HEK293 (cell line): ENCODE measurements around the gene ANO2.

Experiments
- CTCF ChIA-PET: fragments of 350-600 bp; formaldehyde crosslinking; extraction: SDS; loops from one replicate; lab custom pipeline; 2021; ENCODE audit warnings: antibody characterized with exemption; lab: Yijun Ruan, JAX
- POLR2A ChIA-PET: fragments of 300-600 bp; formaldehyde crosslinking; extraction: SDS; loops from one replicate; lab custom pipeline; 2020; ENCODE audit warnings: antibody characterized with exemption, inconsistent platforms; lab: Yijun Ruan, JAX
- H3K27ac ChIP-seq: fragments of 200-500 bp; sonication (Bioruptor generic); 2 replicates; pipeline ENCODE4 v1.5.1; 2014; ENCODE audit warnings: low read depth, low read length, control low read depth, inconsistent platforms; ENCODE audit errors: extremely low read depth
- H3K36me3 ChIP-seq, 2 experiments: fragments of 200-500 bp in 1 of 2; sonication (Bioruptor generic) in 1 of 2; 1 replicate in 1 of 2; 2 replicates in 1 of 2; pipeline ENCODE4 v1.5.1; 2014 to 2017; ENCODE audit warnings: inconsistent platforms in 2 of 2, low read length in 2 of 2; ENCODE audit not compliant: control insufficient read depth in 2 of 2, insufficient read depth in 1 of 2
- H3K4me1 ChIP-seq: fragments of 200-500 bp; sonication (Bioruptor generic); 2 replicates; pipeline ENCODE4 v1.5.1; 2014; ENCODE audit warnings: mild to moderate bottlenecking, low read length, inconsistent platforms; ENCODE audit not compliant: control insufficient read depth, insufficient read depth
- H3K4me3 ChIP-seq: 2 replicates; pipeline ENCODE4 v1.5.1; 2011; ENCODE audit warnings: low read depth, mild to moderate bottlenecking, control low read depth, low read length, moderate library complexity
- H3K9me3 ChIP-seq: fragments of 200-500 bp; sonication (Bioruptor generic); 2 replicates; pipeline ENCODE4 v1.5.1; 2014; ENCODE audit warnings: low read depth, low read length, inconsistent platforms; ENCODE audit not compliant: control insufficient read depth, insufficient read depth
- GFI1B ChIP-seq: fragments of 450-650 bp; formaldehyde crosslinking; IDR thresholded peaks from 2 replicates; pipeline ENCODE4 v1.5.1; 2016; ENCODE audit warnings: missing biosample characterization, missing genetic modification characterization
- HOXD13 ChIP-seq: sonication (generic); formaldehyde crosslinking; IDR thresholded peaks from 2 replicates; pipeline ENCODE4 v1.8.0; 2022; ENCODE audit warnings: missing genetic modification reagents, borderline replicate concordance
- KLF10 ChIP-seq: fragments of 450-650 bp; IDR thresholded peaks from 2 replicates; pipeline ENCODE4 v1.5.1; 2018; ENCODE audit warnings: missing biosample characterization, mild to moderate bottlenecking, missing genetic modification characterization
- REST ChIP-seq: fragments of 450-650 bp; formaldehyde crosslinking; IDR thresholded peaks from 2 replicates; pipeline ENCODE4 v1.5.1; 2016; ENCODE audit warnings: missing biosample characterization, missing genetic modification characterization
- ZBTB7A ChIP-seq: fragments of 450-650 bp; formaldehyde crosslinking; IDR thresholded peaks from 2 replicates; pipeline ENCODE4 v1.5.1; 2016; ENCODE audit warnings: low read depth, missing biosample characterization, missing genetic modification characterization
- ZNF10 ChIP-seq: fragments of 450-650 bp; formaldehyde crosslinking; IDR thresholded peaks from 2 replicates; pipeline ENCODE4 v1.5.1; 2017; ENCODE audit warnings: missing biosample characterization, missing genetic modification characterization
- ZNF112 ChIP-seq: fragments of 450-650 bp; formaldehyde crosslinking; IDR thresholded peaks from 2 replicates; pipeline ENCODE4 v1.5.0; 2017; ENCODE audit warnings: missing biosample characterization, missing genetic modification characterization
- ZNF155 ChIP-seq: fragments of 450-650 bp; formaldehyde crosslinking; IDR thresholded peaks from 2 replicates; pipeline ENCODE4 v1.5.1; 2016; ENCODE audit warnings: missing biosample characterization, missing genetic modification characterization
- ZNF174 ChIP-seq: fragments of 450-650 bp; formaldehyde crosslinking; IDR thresholded peaks from 2 replicates; pipeline ENCODE4 v1.5.0; 2017; ENCODE audit warnings: missing biosample characterization, mild to moderate bottlenecking, missing genetic modification characterization
- ZNF202 ChIP-seq: fragments of 450-650 bp; formaldehyde crosslinking; IDR thresholded peaks from 2 replicates; pipeline ENCODE4 v1.5.1; 2016; ENCODE audit warnings: missing biosample characterization, missing genetic modification characterization, borderline replicate concordance
- ZNF214 ChIP-seq: fragments of 450-650 bp; formaldehyde crosslinking; IDR thresholded peaks from 2 replicates; pipeline ENCODE4 v1.5.1; 2017; ENCODE audit warnings: missing biosample characterization, mild to moderate bottlenecking, missing genetic modification characterization, borderline replicate concordance
- ZNF311 ChIP-seq: fragments of 450-650 bp; formaldehyde crosslinking; IDR thresholded peaks from 2 replicates; pipeline ENCODE4 v1.5.1; 2017; ENCODE audit warnings: missing biosample characterization, missing genetic modification characterization, borderline replicate concordance
- ZNF37A ChIP-seq: fragments of 450-650 bp; IDR thresholded peaks from 2 replicates; pipeline ENCODE4 v1.5.1; 2018; ENCODE audit warnings: missing biosample characterization, missing genetic modification characterization
- ZNF433 ChIP-seq: fragments of 450-650 bp; formaldehyde crosslinking; IDR thresholded peaks from 2 replicates; pipeline ENCODE4 v1.5.1; 2016; ENCODE audit warnings: missing biosample characterization, missing genetic modification characterization, low read depth
- ZNF529 ChIP-seq: fragments of 450-650 bp; formaldehyde crosslinking; IDR thresholded peaks from 2 replicates; pipeline ENCODE4 v1.5.1; 2017; ENCODE audit warnings: missing genetic modification characterization, missing biosample characterization; ENCODE audit not compliant: insufficient replicate concordance
- ZNF548 ChIP-seq: fragments of 450-650 bp; formaldehyde crosslinking; IDR thresholded peaks from 2 replicates; pipeline ENCODE4 v1.5.1; 2016; ENCODE audit warnings: missing biosample characterization, missing genetic modification characterization
- ZNF645 ChIP-seq: fragments of 450-650 bp; formaldehyde crosslinking; IDR thresholded peaks from 2 replicates; pipeline ENCODE4; 2016; ENCODE audit warnings: missing biosample characterization, missing genetic modification characterization
- ZNF654 ChIP-seq: fragments of 450-650 bp; formaldehyde crosslinking; IDR thresholded peaks from 2 replicates; pipeline ENCODE4 v1.5.1; 2016; ENCODE audit warnings: low read depth, missing biosample characterization, missing genetic modification characterization
- ZNF660 ChIP-seq: fragments of 450-650 bp; IDR thresholded peaks from 2 replicates; pipeline ENCODE4 v1.5.1; 2018; ENCODE audit warnings: missing biosample characterization, mild to moderate bottlenecking, missing genetic modification characterization
- TF ChIP-seq, protein P1 (sequence below): fragments of 450-650 bp; formaldehyde crosslinking; IDR thresholded peaks from 2 replicates; pipeline ENCODE4 v1.5.1; 2016; ENCODE audit warnings: missing biosample characterization, missing genetic modification characterization
- TF ChIP-seq, protein P2 (sequence below): fragments of 450-650 bp; formaldehyde crosslinking; IDR thresholded peaks from 2 replicates; pipeline ENCODE4 v1.5.1; 2016; ENCODE audit warnings: missing biosample characterization, missing genetic modification characterization

The ANO2 gene

GRCh38 chr12:5575232-5575631 lies 369.8 kb downstream of the ANO2 start:
- POLR2A ChIA-PET: no interaction called here
- CTCF ChIA-PET: interaction anchor here (0.6 kb wide), 1 partner anchor 170 kb away, joined by 3 read pairs; no protein-coding TSS in a partner anchor
- Histone ChIP-seq H3K4me3 (no peak overlapping the region), H3K9me3 (no peaks in the 10 kb centered on the region), H3K27ac (no peak overlapping the region), H3K36me3 (no peaks in the 10 kb centered on the region), H3K4me1 (no peaks in the 10 kb centered on the region)
- TF ChIP-seq ZNF311 (tag by site-specific recombination) (no peak), ZNF10 (tag by site-specific recombination) (no peak), ZBTB7A (tag by site-specific recombination) (no peak), ZNF37A (tag by site-specific recombination) (no peak), HOXD13 (CRISPR knock-in tag) (no peak), ZNF214 (tag by site-specific recombination) (no peak), ZNF654 (no peak), ZNF660 (tag by site-specific recombination) (no peak), ZNF202 (tag by site-specific recombination) (no peak), ZNF155 (no peak), ZNF433 (tag by site-specific recombination) (no peak), KLF10 (no peak), ZNF529 (tag by site-specific recombination) (no peak), ZNF112 (no peak), ZNF645 (tag by site-specific recombination) (no peak), GFI1B (tag by site-specific recombination) (no peak), ZNF548 (tag by site-specific recombination) (no peak)
- TF ChIP-seq, protein P1, sequence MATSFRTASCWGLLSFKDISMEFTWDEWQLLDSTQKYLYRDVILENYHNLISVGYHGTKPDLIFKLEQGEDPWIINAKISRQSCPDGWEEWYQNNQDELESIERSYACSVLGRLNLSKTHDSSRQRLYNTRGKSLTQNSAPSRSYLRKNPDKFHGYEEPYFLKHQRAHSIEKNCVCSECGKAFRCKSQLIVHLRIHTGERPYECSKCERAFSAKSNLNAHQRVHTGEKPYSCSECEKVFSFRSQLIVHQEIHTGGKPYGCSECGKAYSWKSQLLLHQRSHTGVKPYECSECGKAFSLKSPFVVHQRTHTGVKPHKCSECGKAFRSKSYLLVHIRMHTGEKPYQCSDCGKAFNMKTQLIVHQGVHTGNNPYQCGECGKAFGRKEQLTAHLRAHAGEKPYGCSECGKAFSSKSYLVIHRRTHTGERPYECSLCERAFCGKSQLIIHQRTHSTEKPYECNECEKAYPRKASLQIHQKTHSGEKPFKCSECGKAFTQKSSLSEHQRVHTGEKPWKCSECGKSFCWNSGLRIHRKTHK (tag by site-specific recombination): no peak
- TF ChIP-seq, protein P2, sequence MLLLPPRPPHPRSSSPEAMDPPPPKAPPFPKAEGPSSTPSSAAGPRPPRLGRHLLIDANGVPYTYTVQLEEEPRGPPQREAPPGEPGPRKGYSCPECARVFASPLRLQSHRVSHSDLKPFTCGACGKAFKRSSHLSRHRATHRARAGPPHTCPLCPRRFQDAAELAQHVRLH: no peak

GRCh38 chr12:5573390-5573789 lies 371.7 kb downstream of the ANO2 start:
- Histone ChIP-seq H3K4me1 (no peaks in the 10 kb centered on the region), H3K4me3 (no peak overlapping the region), H3K36me3 (no peaks in the 10 kb centered on the region), H3K27ac (no peak overlapping the region), H3K9me3 (no peaks in the 10 kb centered on the region)
- ChIA-PET CTCF (no interaction called here), POLR2A (no interaction called here)
- no peak for TF ChIP-seq ZNF174 (tag by site-specific recombination)
- peak; percentile 67 for TF ChIP-seq REST (tag by site-specific recombination)
